H9 (cell line): ENCODE results near the gene UNC5B. TPM values are rescaled to one million over a fixed set of nuclear protein-coding genes. Genes with fewer than 3 reads are reported as not detected.

Source experiments
- DNase-seq: peaks from one replicate; pipeline ENCODE4 v3.0.0-alpha.2; 2017
- H2AFZ ChIP-seq: one replicate; pipeline ENCODE4 v1.6.1; 2013; ENCODE audit warnings: mild to moderate bottlenecking, low read length, control low read depth, moderate library complexity
- H2AK5ac ChIP-seq: 2 replicates; pipeline ENCODE4 v1.6.1; 2013; ENCODE audit warnings: low read length, control low read depth, mixed read lengths; ENCODE audit not compliant: insufficient read length
- H2BK120ac ChIP-seq: one replicate; pipeline ENCODE4 v1.6.1; 2013; ENCODE audit warnings: low read depth, mild to moderate bottlenecking, low read length, control low read depth, inconsistent platforms; ENCODE audit not compliant: poor library complexity, severe bottlenecking
- H2BK12ac ChIP-seq: 2 replicates; pipeline ENCODE4 v1.6.1; 2013; ENCODE audit warnings: low read length, control low read depth, mixed read lengths, low read depth; ENCODE audit not compliant: insufficient read length
- H2BK15ac ChIP-seq: 2 replicates; pipeline ENCODE4 v1.6.1; 2013; ENCODE audit warnings: low read depth, low read length, control low read depth
- H2BK20ac ChIP-seq: one replicate; pipeline ENCODE4 v1.6.1; 2013; ENCODE audit warnings: low read depth, mild to moderate bottlenecking, low read length, control low read depth, inconsistent platforms; ENCODE audit not compliant: poor library complexity, severe bottlenecking
- H2BK5ac ChIP-seq: 2 replicates; pipeline ENCODE4 v1.6.1; 2013; ENCODE audit warnings: low read length, control low read depth, mixed read lengths; ENCODE audit not compliant: insufficient read length
- H3K14ac ChIP-seq: 2 replicates; pipeline ENCODE4 v1.6.1; 2013; ENCODE audit warnings: low read length, control low read depth; ENCODE audit not compliant: insufficient read depth
- H3K18ac ChIP-seq: 2 replicates; pipeline ENCODE4 v1.6.1; 2013; ENCODE audit warnings: low read depth, mild to moderate bottlenecking, mixed read lengths, low read length, control low read depth; ENCODE audit not compliant: insufficient read length
- H3K23ac ChIP-seq: 2 replicates; pipeline ENCODE4 v1.6.1; 2013; ENCODE audit warnings: low read length, control low read depth, mixed read lengths, low read depth; ENCODE audit not compliant: insufficient read length
- H3K23me2 ChIP-seq: 2 replicates; pipeline ENCODE4 v1.6.1; 2013; ENCODE audit warnings: low read depth, mild to moderate bottlenecking, mixed read lengths, low read length, control low read depth; ENCODE audit not compliant: insufficient read length, poor library complexity, severe bottlenecking
- H3K27ac ChIP-seq: 2 replicates; pipeline ENCODE4 v1.5.1; 2013; ENCODE audit warnings: low read length, control low read depth, mixed read lengths, low read depth; ENCODE audit not compliant: insufficient read length
- H3K27me3 ChIP-seq: 2 replicates; pipeline ENCODE4 v1.6.1; 2013; ENCODE audit warnings: low read length, control low read depth, inconsistent platforms; ENCODE audit not compliant: insufficient read depth
- H3K4ac ChIP-seq: 2 replicates; pipeline ENCODE4 v1.6.1; 2013; ENCODE audit warnings: low read depth, mild to moderate bottlenecking, control low read depth, inconsistent platforms, low read length, moderate library complexity
- H3K4me1 ChIP-seq: 2 replicates; pipeline ENCODE4 v1.6.1; 2013; ENCODE audit warnings: low read length, control low read depth, inconsistent platforms; ENCODE audit not compliant: insufficient read depth
- H3K4me2 ChIP-seq: 2 replicates; pipeline ENCODE4 v1.6.1; 2013; ENCODE audit warnings: low read length, control low read depth, mixed read lengths; ENCODE audit not compliant: insufficient read length, insufficient read depth
- H3K56ac ChIP-seq: 2 replicates; pipeline ENCODE4 v1.6.1; 2013; ENCODE audit warnings: low read depth, mild to moderate bottlenecking, mixed read lengths, low read length, control low read depth; ENCODE audit not compliant: insufficient read length
- H3K79me1 ChIP-seq: 2 replicates; pipeline ENCODE4 v1.6.1; 2013; ENCODE audit warnings: low read depth, mild to moderate bottlenecking, moderate library complexity, low read length, control low read depth, inconsistent platforms; ENCODE audit not compliant: insufficient read depth, poor library complexity, severe bottlenecking
- H3K79me2 ChIP-seq: 2 replicates; pipeline ENCODE4 v1.6.1; 2013; ENCODE audit warnings: low read length, control low read depth, inconsistent platforms; ENCODE audit not compliant: insufficient read depth
- H3K9ac ChIP-seq: 2 replicates; pipeline ENCODE4 v1.6.1; 2013; ENCODE audit warnings: low read length, control low read depth, mixed read lengths; ENCODE audit not compliant: insufficient read length; ENCODE audit errors: extremely low read depth
- H3K9me3 ChIP-seq: one replicate; pipeline ENCODE4 v1.6.1; 2013; ENCODE audit warnings: low read depth, low read length, inconsistent platforms; ENCODE audit not compliant: control insufficient read depth
- H3T11ph ChIP-seq: one replicate; pipeline ENCODE4 v1.6.1; 2013; ENCODE audit warnings: mild to moderate bottlenecking, low read length, control low read depth, inconsistent platforms
- H4K20me1 ChIP-seq: one replicate; pipeline ENCODE4 v1.6.1; 2013; ENCODE audit not compliant: control insufficient read depth, insufficient read length, insufficient read depth
- H4K5ac ChIP-seq: 2 replicates; pipeline ENCODE4 v1.6.1; 2013; ENCODE audit warnings: low read depth, mild to moderate bottlenecking, mixed read lengths, low read length, control low read depth; ENCODE audit not compliant: insufficient read length
- H4K8ac ChIP-seq: replicated peaks from 2 replicates; pipeline ENCODE4 v1.6.1; 2013; ENCODE audit warnings: low read length, control low read depth, mixed read lengths, low read depth; ENCODE audit not compliant: insufficient read length
- H4K91ac ChIP-seq: 2 replicates; pipeline ENCODE4 v1.6.1; 2013; ENCODE audit warnings: low read depth, mild to moderate bottlenecking, moderate library complexity, mixed read lengths, low read length, control low read depth; ENCODE audit not compliant: insufficient read length
- H3K27ac Mint-ChIP-seq, 3 experiments: 2 replicates in 2 of 3; 3 replicates in 1 of 3; pipeline ENCODE4 v1.8.0; 2020 to 2021; ENCODE audit warnings: mixed read lengths in 3 of 3, mild to moderate bottlenecking in 1 of 3, moderate library complexity in 1 of 3
- H3K27me3 Mint-ChIP-seq: 2 replicates; pipeline ENCODE4 v1.8.0; 2021; ENCODE audit warnings: low read depth, mild to moderate bottlenecking, moderate library complexity, mixed read lengths
- H3K36me3 Mint-ChIP-seq, 3 experiments: 2 replicates in 2 of 3; 3 replicates in 1 of 3; pipeline ENCODE4 v1.8.0; 2020 to 2021; ENCODE audit warnings: low read depth in 3 of 3, mixed read lengths in 3 of 3; ENCODE audit not compliant: insufficient read depth in 1 of 3
- H3K4me1 Mint-ChIP-seq, 2 experiments: 2 replicates each; pipeline ENCODE4 v1.8.0; 2020; ENCODE audit warnings: mixed read lengths in 2 of 2
- H3K4me3 Mint-ChIP-seq, 2 experiments: 2 replicates in 1 of 2; 3 replicates in 1 of 2; pipeline ENCODE4 v1.8.0; 2020 to 2021; ENCODE audit warnings: mild to moderate bottlenecking in 2 of 2, mixed read lengths in 2 of 2, moderate library complexity in 1 of 2
- H3K9me3 Mint-ChIP-seq, 2 experiments: 2 replicates in 1 of 2; 3 replicates in 1 of 2; pipeline ENCODE4 v1.8.0; 2020; ENCODE audit warnings: mild to moderate bottlenecking in 2 of 2, mixed read lengths in 2 of 2, moderate library complexity in 1 of 2
- CTCF ChIP-seq: fragments of 200-600 bp; sonication (generic); conservative IDR thresholded peaks from 3 replicates; pipeline ENCODE4 v1.8.0; 2021; ENCODE audit warnings: antibody characterized with exemption, mild to moderate bottlenecking
- WGBS: extraction: QIAGEN DNeasy Blood & Tissue Kit; methylation state at CpG from one replicate; pipeline ENCODE4 v1.1.7; 2013; ENCODE audit warnings: missing lambda C conversion rate, low lambda C conversion rate, mixed read lengths; ENCODE audit not compliant: insufficient read length; ENCODE audit errors: extremely low coverage; 5-methylcytosine and 5-hydroxymethylcytosine counted together
- total RNA-seq: library from RNA; stranded (reverse); gene quantifications from 2 replicates; pipeline ENCODE4 v1.2.1, GENCODE V29; 2021

The UNC5B gene
- total RNA-seq, 1 experiment from 2014 or later = 28.4 TPM

- Histone ChIP-seq H2AFZ (no peak overlapping the region), H4K8ac (no peak overlapping the region), H3K56ac (no peak overlapping the region), H3K79me1 (no peaks in the 10 kb centered on the region), H2BK5ac (no peak overlapping the region), H4K5ac (no peak overlapping the region), H2AK5ac (no peak overlapping the region), H2BK20ac (no peak overlapping the region), H4K20me1 (no peaks in the 10 kb centered on the region), H3K9ac (no peak overlapping the region), H3K4ac (no peak overlapping the region), H3T11ph (no peak overlapping the region), H3K4me2 (no peak overlapping the region), H3K4me1 (no peaks in the 10 kb centered on the region), H3K18ac (no peak overlapping the region), H3K23me2 (no peaks in the 10 kb centered on the region), H3K27me3 (no peaks in the 10 kb centered on the region), H2BK15ac (no peak overlapping the region), H3K14ac (no peak overlapping the region), H3K23ac (no peak overlapping the region), H3K27ac (no peak overlapping the region), H3K79me2 (no peaks in the 10 kb centered on the region), H2BK12ac (no peak overlapping the region), H3K9me3 (no peaks in the 10 kb centered on the region), H2BK120ac (no peak overlapping the region), H4K91ac (no peak overlapping the region)
- H3K27ac Mint-ChIP-seq = no peak overlapping the region
- no CpG with 5 or more reads among the region's 12 CpGs for WGBS
- no peaks in the 10 kb centered on the region; the same call in 1 of the 2 replicates for H3K27me3 Mint-ChIP-seq
- peaks cover 25 to 72% (median 54%) of the 10 kb centered on the region in 3 experiments; a peak in 6 of 7 replicates for H3K36me3 Mint-ChIP-seq
- H3K4me3 Mint-ChIP-seq = no peak overlapping the region
- H3K9me3 Mint-ChIP-seq = no peaks in the 10 kb centered on the region
- peaks cover 6 to 7% of the 10 kb centered on the region in 2 experiments for H3K4me1 Mint-ChIP-seq
- no peak for TF ChIP-seq CTCF
- DNase-seq = no peak
Observed at GRCh38 chr10:71289421-71290130, 77.2 kb downstream of the UNC5B start.
